H1 (cell line): Measurements from ENCODE around the gene CALHM3. TPM values are rescaled to one million over a fixed set of nuclear protein-coding genes. Genes with fewer than 3 reads are reported as not detected.

ENCODE experiments used
- CTCF ChIA-PET: fragments of 300-600 bp; sonication (Branson Sonifier 250); formaldehyde crosslinking; loops from one replicate; lab custom pipeline; 2021; ENCODE audit not compliant: partially characterized antibody; lab: Charles Lee
- POLR2A ChIA-PET: fragments of 300-600 bp; sonication (Branson Sonifier 250); formaldehyde crosslinking; loops from one replicate; lab custom pipeline; 2021; ENCODE audit warnings: inconsistent platforms; ENCODE audit not compliant: partially characterized antibody; lab: Charles Lee
- DNase-seq, 2 experiments: peaks; one replicate each; pipeline versions ENCODE4 v3.0.0 to v3.0.0-alpha.2; 2010 to 2022; ENCODE audit warnings: low spot score in 2 of 2, low read depth in 1 of 2, mixed read lengths in 1 of 2
- FAIRE-seq: peaks from 2 replicates; lab custom pipeline; 2011; peaks lifted over from hg19 to GRCh38; lab: Jason Lieb, UNC
- H2AFZ ChIP-seq: 2 replicates; pipeline ENCODE4 v1.8.1; 2012; ENCODE audit warnings: low read length, inconsistent platforms
- H2AK5ac ChIP-seq: 2 replicates; pipeline ENCODE4 v1.6.1; 2013; ENCODE audit warnings: low read depth, low read length
- H2BK120ac ChIP-seq: replicated peaks from 2 replicates; pipeline ENCODE3; 2013; ENCODE audit warnings: low read depth, low read length, inconsistent platforms
- H2BK12ac ChIP-seq: 2 replicates; pipeline ENCODE4 v1.6.1; 2013; ENCODE audit warnings: low read depth, low read length
- H2BK15ac ChIP-seq: 2 replicates; pipeline ENCODE4 v1.6.1; 2013; ENCODE audit warnings: low read length
- H2BK20ac ChIP-seq: 2 replicates; pipeline ENCODE4 v1.6.1; 2013; ENCODE audit warnings: low read length
- H2BK5ac ChIP-seq: 2 replicates; pipeline ENCODE4 v1.6.1; 2013; ENCODE audit warnings: low read depth, low read length
- H3K14ac ChIP-seq: 2 replicates; pipeline ENCODE4 v1.6.1; 2013; ENCODE audit warnings: inconsistent platforms; ENCODE audit not compliant: insufficient read length
- H3K18ac ChIP-seq: 2 replicates; pipeline ENCODE4 v1.6.1; 2013; ENCODE audit warnings: low read length; ENCODE audit errors: extremely low read depth
- H3K23ac ChIP-seq: 2 replicates; pipeline ENCODE4 v1.6.1; 2013; ENCODE audit warnings: inconsistent platforms; ENCODE audit not compliant: insufficient read length
- H3K23me2 ChIP-seq: 2 replicates; pipeline ENCODE4 v1.6.1; 2013; ENCODE audit warnings: low read depth, low read length
- H3K27ac ChIP-seq: 2 replicates; pipeline ENCODE4 v1.6.1; 2011; ENCODE audit warnings: low read depth, low read length, inconsistent platforms
- H3K27me3 ChIP-seq, 4 experiments: replicated peaks in 1 of 4; 1 replicate in 1 of 4; 2 replicates in 3 of 4; pipeline versions ENCODE4 v1.6.1 to v1.8.1; 2011 to 2013; ENCODE audit warnings: low read length in 3 of 4, mild to moderate bottlenecking in 3 of 4, inconsistent platforms in 2 of 4, mixed read lengths in 2 of 4, moderate library complexity in 1 of 4; ENCODE audit not compliant: control insufficient read depth in 3 of 4, insufficient read depth in 3 of 4; ENCODE audit errors: extremely low read depth in 1 of 4
- H3K36me3 ChIP-seq, 4 experiments: 2 replicates each; pipeline versions ENCODE4 v1.6.1 to v1.8.1; 2011 to 2013; ENCODE audit warnings: mild to moderate bottlenecking in 4 of 4, low read length in 3 of 4, moderate library complexity in 2 of 4, control low read depth in 1 of 4, inconsistent platforms in 1 of 4; ENCODE audit not compliant: insufficient read depth in 4 of 4, control insufficient read depth in 2 of 4
- H3K4ac ChIP-seq: replicated peaks from 2 replicates; pipeline ENCODE3; 2013; ENCODE audit warnings: low read length, low read depth, mixed read lengths, inconsistent platforms; ENCODE audit not compliant: insufficient read length
- H3K4me1 ChIP-seq, 4 experiments: replicated peaks in 1 of 4; 1 replicate in 1 of 4; 2 replicates in 3 of 4; pipeline versions ENCODE4 v1.6.1 to v1.8.1; 2011 to 2013; ENCODE audit warnings: low read length in 3 of 4, inconsistent platforms in 2 of 4, mixed read lengths in 1 of 4; ENCODE audit not compliant: insufficient read depth in 4 of 4, control insufficient read depth in 3 of 4
- H3K4me2 ChIP-seq, 2 experiments: 2 replicates each; pipeline versions ENCODE4 v1.6.1 to v1.8.1; 2011 to 2013; ENCODE audit warnings: low read depth in 2 of 2, low read length in 2 of 2, control low read depth in 1 of 2, inconsistent platforms in 1 of 2, mild to moderate bottlenecking in 1 of 2; ENCODE audit not compliant: insufficient read depth in 1 of 2
- H3K4me3 ChIP-seq, 4 experiments: fragments of 200-600, 300-600 bp in 1 of 4; sonication (generic), shearing (Covaris generic), sonication (Bioruptor Twin) in 1 of 4; 2 replicates each; pipeline versions ENCODE4 v1.5.1 to v1.8.1; 2011 to 2016; ENCODE audit warnings: low read length in 4 of 4, low read depth in 3 of 4, control low read depth in 2 of 4, inconsistent platforms in 2 of 4, mild to moderate bottlenecking in 2 of 4, mixed read lengths in 1 of 4, moderate library complexity in 1 of 4; ENCODE audit not compliant: insufficient read depth in 2 of 4; ENCODE audit errors: extremely low read depth in 1 of 4
- H3K56ac ChIP-seq: replicated peaks from 2 replicates; pipeline ENCODE3; 2013; ENCODE audit warnings: low read depth, mild to moderate bottlenecking, mixed read lengths, low read length, inconsistent platforms; ENCODE audit not compliant: insufficient read length
- H3K79me1 ChIP-seq: 2 replicates; pipeline ENCODE4 v1.6.1; 2013; ENCODE audit warnings: low read depth, low read length, control low read depth
- H3K79me2 ChIP-seq, 2 experiments: 2 replicates each; pipeline versions ENCODE4 v1.6.1 to v1.8.1; 2012 to 2013; ENCODE audit warnings: low read length in 2 of 2, mild to moderate bottlenecking in 2 of 2, inconsistent platforms in 1 of 2; ENCODE audit not compliant: insufficient read depth in 2 of 2, control insufficient read depth in 1 of 2
- H3K9ac ChIP-seq, 4 experiments: replicated peaks in 1 of 4; 1 replicate in 1 of 4; 2 replicates in 3 of 4; pipeline versions ENCODE4 v1.6.1 to v1.8.1; 2011 to 2013; ENCODE audit warnings: low read depth in 3 of 4, low read length in 3 of 4, control low read depth in 2 of 4, mild to moderate bottlenecking in 2 of 4, moderate library complexity in 2 of 4, inconsistent platforms in 1 of 4; ENCODE audit errors: extremely low read depth in 1 of 4
- H3K9me3 ChIP-seq, 2 experiments: 2 replicates each; pipeline versions ENCODE4 v1.6.1 to v1.8.1; 2012 to 2013; ENCODE audit warnings: mild to moderate bottlenecking in 2 of 2, moderate library complexity in 2 of 2, control low read depth in 1 of 2, inconsistent platforms in 1 of 2, low read depth in 1 of 2, low read length in 1 of 2, mixed read lengths in 1 of 2; ENCODE audit not compliant: insufficient read depth in 2 of 2
- H4K20me1 ChIP-seq, 2 experiments: replicated peaks in 1 of 2; 2 replicates each; pipeline versions ENCODE3 to v1.8.1; 2011 to 2013; ENCODE audit warnings: inconsistent platforms in 2 of 2, low read length in 2 of 2, mild to moderate bottlenecking in 1 of 2; ENCODE audit not compliant: insufficient read depth in 2 of 2, control insufficient read depth in 1 of 2
- H4K5ac ChIP-seq: 2 replicates; pipeline ENCODE4 v1.6.1; 2013; ENCODE audit warnings: low read length, low read depth, mixed read lengths, inconsistent platforms; ENCODE audit not compliant: insufficient read length
- H4K8ac ChIP-seq: 2 replicates; pipeline ENCODE4 v1.8.0; 2013; ENCODE audit warnings: mild to moderate bottlenecking, moderate library complexity, low read length, inconsistent platforms; ENCODE audit not compliant: insufficient read depth; ENCODE audit errors: extremely low read depth
- H4K91ac ChIP-seq: replicated peaks from 2 replicates; pipeline ENCODE3; 2013; ENCODE audit warnings: low read length, mixed read lengths, inconsistent platforms; ENCODE audit not compliant: insufficient read length
- JUND ChIP-seq: IDR thresholded peaks from 2 replicates; pipeline ENCODE4 v1.6.1; 2011; ENCODE audit warnings: mild to moderate bottlenecking, improper control_type of control experiment, low read length
- KDM4A ChIP-seq: IDR thresholded peaks from one replicate; pipeline ENCODE4 v1.7.1; 2012; ENCODE audit warnings: low read depth, mild to moderate bottlenecking, moderate library complexity, low read length, inconsistent platforms; ENCODE audit not compliant: severe bottlenecking
- RXRA ChIP-seq: IDR thresholded peaks from 2 replicates; pipeline ENCODE4 v1.6.1; 2011; ENCODE audit warnings: low read depth, mild to moderate bottlenecking, low read length, moderate library complexity; ENCODE audit not compliant: insufficient read depth
- SIX5 ChIP-seq: IDR thresholded peaks from 2 replicates; pipeline ENCODE4 v1.6.1; 2011; ENCODE audit warnings: mild to moderate bottlenecking, low read depth, low read length
- TAF1 ChIP-seq: IDR thresholded peaks from 2 replicates; pipeline ENCODE4 v1.6.1; 2011; ENCODE audit warnings: mild to moderate bottlenecking, low read depth, low read length
- TBP ChIP-seq: IDR thresholded peaks from 2 replicates; pipeline ENCODE4 v1.6.1; 2011; ENCODE audit warnings: low read depth, low read length, improper control_type of control experiment
- WGBS, 2 experiments: shearing (Covaris generic) in 1 of 2; methylation state at CpG; one replicate each; pipeline versions ENCODE4 v1.1.6 to v1.1.7; 2013 to 2015; ENCODE audit warnings: low lambda C conversion rate in 2 of 2, mixed read lengths in 2 of 2, inconsistent platforms in 1 of 2, low coverage in 1 of 2, missing lambda C conversion rate in 1 of 2; ENCODE audit not compliant: insufficient replicate concordance in 2 of 2, insufficient coverage in 1 of 2, insufficient read length in 1 of 2; ENCODE audit errors: extremely low coverage in 1 of 2, missing lambda C conversion rate in 1 of 2; 5-methylcytosine and 5-hydroxymethylcytosine counted together
- polyA plus RNA-seq, 7 experiments: library from polyadenylated mRNA; depleted of rRNA in 3 of 7; stranded (reverse) in 5 of 7; unstranded in 2 of 7; fragments of >200 nt in 5 of 7; fragments of 200-250 nt in 2 of 7; gene quantifications; 1 replicate in 5 of 7; 2 replicates in 1 of 7; 4 replicates in 1 of 7; pipeline versions ENCODE4 v1.2.1 to v1.2.3, GENCODE V29; 2011 to 2013; ENCODE audit warnings: missing spikeins in 2 of 7, mixed read lengths in 2 of 7
- total RNA-seq: library from RNA; stranded (reverse); fragmentation: NEBNext Ultra II Directional; extraction: Animal tissue kit (Norgen Biotek cat#: 25700); gene quantifications from 2 replicates; pipeline ENCODE4 v1.2.1, GENCODE V29; 2021
- TF ChIP-seq, protein P1 (sequence below): IDR thresholded peaks from 2 replicates; pipeline ENCODE4 v1.6.1; 2012; ENCODE audit warnings: low read length, inconsistent platforms

The CALHM3 gene
- total and polyA plus RNA-seq, 2 of the 8 experiments (the other 6 are each of a cell fraction or from before 2014, with no cell fraction given), result 0.17 to 0.60 TPM

GRCh38 chr10:103470761-103471653 lies 8.0 kb downstream of the CALHM3 start:
- no peak overlapping the region for H4K91ac ChIP-seq
- POLR2A ChIA-PET, result interaction anchor here (0.9 to 1.6 kb wide), 3 partner anchors 12 to 18 kb away, joined by 3 to 4 read pairs (median 3); partner anchors contain the start of gene CALHM1
- no peak for TF ChIP-seq TAF1
- TF ChIP-seq RXRA, result no peak
- no peak for TF ChIP-seq SIX5
- TF ChIP-seq KDM4A, result peak; percentile 21
- TF ChIP-seq TBP, result no peak
- TF ChIP-seq JUND, result peak; percentile 84
- TF ChIP-seq, protein P1, sequence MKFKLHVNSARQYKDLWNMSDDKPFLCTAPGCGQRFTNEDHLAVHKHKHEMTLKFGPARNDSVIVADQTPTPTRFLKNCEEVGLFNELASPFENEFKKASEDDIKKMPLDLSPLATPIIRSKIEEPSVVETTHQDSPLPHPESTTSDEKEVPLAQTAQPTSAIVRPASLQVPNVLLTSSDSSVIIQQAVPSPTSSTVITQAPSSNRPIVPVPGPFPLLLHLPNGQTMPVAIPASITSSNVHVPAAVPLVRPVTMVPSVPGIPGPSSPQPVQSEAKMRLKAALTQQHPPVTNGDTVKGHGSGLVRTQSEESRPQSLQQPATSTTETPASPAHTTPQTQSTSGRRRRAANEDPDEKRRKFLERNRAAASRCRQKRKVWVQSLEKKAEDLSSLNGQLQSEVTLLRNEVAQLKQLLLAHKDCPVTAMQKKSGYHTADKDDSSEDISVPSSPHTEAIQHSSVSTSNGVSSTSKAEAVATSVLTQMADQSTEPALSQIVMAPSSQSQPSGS, result no peak
- no peak overlapping the region for H3K56ac ChIP-seq
- no peak overlapping the region for H4K8ac ChIP-seq
- no peaks in the 10 kb centered on the region for H3K27me3 ChIP-seq
- H3K23me2 ChIP-seq, result peaks cover 4% of the 10 kb centered on the region; the same call in 1 of the 2 replicates
- DNase-seq, result no peak
- 75% methylated on average over 14 of the region's 14 CpGs; no CpG with 5 or more reads in 1 of the 2 experiments for WGBS, 2 experiments
- no peak overlapping the region for H2BK120ac ChIP-seq
- CTCF ChIA-PET, result interaction anchor here (0.8 to 9.0 kb wide), 6 partner anchors 9 to 93 kb away, joined by 3 to 71 read pairs (median 3); partner anchors contain the start of gene CALHM2
- H2BK5ac ChIP-seq, result no peak overlapping the region; the same call in 1 of the 2 replicates
- no peak overlapping the region for H3K9ac ChIP-seq
- no peak for FAIRE-seq
- no peak overlapping the region for H3K4ac ChIP-seq
- no peak overlapping the region for H2BK20ac ChIP-seq
- H3K79me2 ChIP-seq, result no peaks in the 10 kb centered on the region
- peak overlapping the region; percentile 68; the same call in 1 of the 2 replicates for H2BK12ac ChIP-seq
- no peak overlapping the region for H3K23ac ChIP-seq
- H4K20me1 ChIP-seq, result no peaks in the 10 kb centered on the region
- no peak overlapping the region for H4K5ac ChIP-seq
- no peak overlapping the region for H2BK15ac ChIP-seq
- H3K9me3 ChIP-seq, result no peaks in the 10 kb centered on the region
- H3K79me1 ChIP-seq, result no peaks in the 10 kb centered on the region
- peak overlapping the region; percentile 74 for H2AFZ ChIP-seq
- peaks cover 0 to 11% (median 2%) of the 10 kb centered on the region in 4 experiments; a peak in 2 of 7 replicates for H3K4me1 ChIP-seq
- H2AK5ac ChIP-seq, result no peak overlapping the region
- H3K36me3 ChIP-seq, result no peaks in the 10 kb centered on the region
- H3K4me2 ChIP-seq, result no peak overlapping the region
- H3K27ac ChIP-seq, result no peak overlapping the region
- no peak overlapping the region for H3K4me3 ChIP-seq
- no peak overlapping the region for H3K14ac ChIP-seq
- peak overlapping the region; percentile 27; the same call in 1 of the 2 replicates for H3K18ac ChIP-seq
